Nephron (organoid): ENCODE data around the gene ATXN7L2.
"Not testable (repeated sequence)": the region's sequence is repeated elsewhere in the genome, so short reads cannot be mapped to it uniquely, and the experiment has no call there.

Experiments
- H3K27ac Mint-ChIP-seq, 3 experiments: 2 replicates each; pipeline ENCODE4 v1.8.0; 2020; ENCODE audit warnings: mixed read lengths in 3 of 3, mild to moderate bottlenecking in 2 of 3, moderate library complexity in 1 of 3
- H3K27me3 Mint-ChIP-seq: 2 replicates; pipeline ENCODE4 v1.8.0; 2021; ENCODE audit warnings: low read depth, mild to moderate bottlenecking, moderate library complexity, mixed read lengths
- H3K36me3 Mint-ChIP-seq: 2 replicates; pipeline ENCODE4 v1.8.0; 2020; ENCODE audit warnings: low read depth, mixed read lengths
- H3K4me1 Mint-ChIP-seq: 2 replicates; pipeline ENCODE4 v1.8.0; 2020; ENCODE audit warnings: mixed read lengths
- H3K4me3 Mint-ChIP-seq, 3 experiments: 2 replicates each; pipeline ENCODE4 v1.8.0; 2020; ENCODE audit warnings: mild to moderate bottlenecking in 3 of 3, mixed read lengths in 3 of 3, moderate library complexity in 2 of 3
- H3K9me3 Mint-ChIP-seq: 2 replicates; pipeline ENCODE4 v1.8.0; 2020; ENCODE audit warnings: mixed read lengths
- CTCF ChIP-seq, 3 experiments: fragments of 200-600 bp; sonication (generic); IDR thresholded peaks; one replicate each; pipeline ENCODE4 v1.5.0; 2021; ENCODE audit warnings: antibody characterized with exemption in 3 of 3; ENCODE audit not compliant: unreplicated experiment in 3 of 3

Gene ATXN7L2

GRCh38 chr1:109472779-109473178 is 10.9 kb upstream of the ATXN7L2 start:
- Mint-ChIP-seq H3K9me3 (no peaks in the 10 kb centered on the region), H3K27ac (no peak overlapping the region), H3K27me3 (peaks cover 90% of the 10 kb centered on the region), H3K4me1 (no peaks in the 10 kb centered on the region), H3K4me3 (no peak overlapping the region), H3K36me3 (no peaks in the 10 kb centered on the region)
- TF ChIP-seq CTCF (IDR thresholded peaks at IDR 0.05; ENCODE audit: unreplicated experiment in 3 of 3), result no peak

- not testable (repeated sequence) for H3K27ac Mint-ChIP-seq, H3K9me3 Mint-ChIP-seq, H3K4me1 Mint-ChIP-seq, H3K36me3 Mint-ChIP-seq, H3K4me3 Mint-ChIP-seq
- peaks cover 89% of the 10 kb centered on the region for H3K27me3 Mint-ChIP-seq
These were observed 10.2 kb upstream of the ATXN7L2 start for GRCh38 chr1:109473284-109474057.

GRCh38 chr1:109474697-109475096 is 9.0 kb upstream of the ATXN7L2 start:
- H3K4me1 Mint-ChIP-seq, result no peaks in the 10 kb centered on the region
- no peak for TF ChIP-seq CTCF (IDR thresholded peaks at IDR 0.05; ENCODE audit: unreplicated experiment in 3 of 3)
- H3K4me3 Mint-ChIP-seq, result no peak overlapping the region
- H3K9me3 Mint-ChIP-seq, result no peaks in the 10 kb centered on the region
- H3K36me3 Mint-ChIP-seq, result no peaks in the 10 kb centered on the region
- H3K27ac Mint-ChIP-seq, result no peak overlapping the region
- H3K27me3 Mint-ChIP-seq, result peaks cover 86% of the 10 kb centered on the region

GRCh38 chr1:109475261-109475660 is 8.4 kb upstream of the ATXN7L2 start:
- Mint-ChIP-seq H3K9me3 (no peaks in the 10 kb centered on the region), H3K4me3 (no peak overlapping the region), H3K36me3 (no peaks in the 10 kb centered on the region), H3K27me3 (peaks cover 86% of the 10 kb centered on the region), H3K27ac (no peak overlapping the region), H3K4me1 (no peaks in the 10 kb centered on the region)
- no peak for TF ChIP-seq CTCF (IDR thresholded peaks at IDR 0.05; ENCODE audit: unreplicated experiment in 3 of 3)

- H3K9me3 Mint-ChIP-seq, result no peaks in the 10 kb centered on the region
- no peak overlapping the region for H3K4me3 Mint-ChIP-seq
- H3K27ac Mint-ChIP-seq, result no peak overlapping the region
- H3K36me3 Mint-ChIP-seq, result no peaks in the 10 kb centered on the region
- peaks cover 82% of the 10 kb centered on the region for H3K27me3 Mint-ChIP-seq
- TF ChIP-seq CTCF (IDR thresholded peaks at IDR 0.05; ENCODE audit: unreplicated experiment in 3 of 3), result no peak
- no peaks in the 10 kb centered on the region for H3K4me1 Mint-ChIP-seq
These were observed 6.9 kb upstream of the ATXN7L2 start for GRCh38 chr1:109476825-109477224.

GRCh38 chr1:109477821-109478220 is 5.9 kb upstream of the ATXN7L2 start:
- H3K4me1 Mint-ChIP-seq, result no peaks in the 10 kb centered on the region
- H3K4me3 Mint-ChIP-seq, result no peak overlapping the region
- H3K27ac Mint-ChIP-seq, result no peak overlapping the region
- H3K36me3 Mint-ChIP-seq, result no peaks in the 10 kb centered on the region
- TF ChIP-seq CTCF (IDR thresholded peaks at IDR 0.05; ENCODE audit: unreplicated experiment in 3 of 3), result no peak
- H3K9me3 Mint-ChIP-seq, result no peaks in the 10 kb centered on the region
- H3K27me3 Mint-ChIP-seq, result peaks cover 79% of the 10 kb centered on the region
